ENCODE results near the gene ZFP69.

The ZFP69 gene

GRCh38 chr1:40508375-40509341 lies 31.6 kb downstream of the ZFP69 start, which contains the start of gene EXO5:
Gene EXO5, plus strand, starts transcription at chr1:40508767. Its CDS starts 5,778 bp downstream, at chr1:40514545.
- DNase-seq = peak; percentile 89

- no peak for DNase-seq
These were observed 42.4 kb downstream of the ZFP69 start for GRCh38 chr1:40519517-40519916.

GRCh38 chr1:40530735-40531380 lies 53.8 kb downstream of the ZFP69 start:
- DNase-seq = peak; percentile 54

- DNase-seq = peak; percentile 98
These were observed 54.4 kb downstream of the ZFP69 start, which contains the start of gene ZNF684 for GRCh38 chr1:40531381-40532061. Gene ZNF684, plus strand, starts transcription at chr1:40531637. Its CDS starts 1,530 bp downstream, at chr1:40533167.

GRCh38 chr1:40532062-40532389 lies 54.9 kb downstream of the ZFP69 start:
- no peak for DNase-seq

- peak; percentile 81 for DNase-seq
These were observed 55.8 kb downstream of the ZFP69 start for GRCh38 chr1:40532844-40533424.

GRCh38 chr1:40534589-40534988 lies 57.5 kb downstream of the ZFP69 start:
- no peak for DNase-seq

GRCh38 chr1:40535732-40536131 lies 58.6 kb downstream of the ZFP69 start:
- no peak for DNase-seq

- DNase-seq = no peak
These were observed 62.2 kb downstream of the ZFP69 start for GRCh38 chr1:40539338-40539737.

Data from hematopoietic multipotent progenitor cell treated with erythropoietin and hydrocortisone succinate and interleukin-3 and kit ligand, for 6 days (in vitro differentiated cells).